GM21528 (cell line): Measurements from ENCODE around the gene CDK5RAP2.

Experiments
- ATAC-seq: cut with Tn5 transposase; IDR thresholded peaks from one replicate; pipeline ENCODE4 v1.9.1; 2021; ENCODE audit warnings: mild to moderate bottlenecking, moderate library complexity; ENCODE audit not compliant: unreplicated experiment, low FRiP score

Gene CDK5RAP2

GRCh38 chr9:120369608-120370220 lies 210.3 kb downstream of the CDK5RAP2 start:
- no peak for ATAC-seq

- ATAC-seq: no peak
Observed at GRCh38 chr9:120368799-120369198, 211.2 kb downstream of the CDK5RAP2 start.

GRCh38 chr9:120366644-120367019 lies 213.3 kb downstream of the CDK5RAP2 start:
- ATAC-seq: no peak

GRCh38 chr9:120365386-120365785 lies 214.6 kb downstream of the CDK5RAP2 start:
- no peak for ATAC-seq

GRCh38 chr9:120363697-120364096 lies 216.3 kb downstream of the CDK5RAP2 start:
- no peak for ATAC-seq

- ATAC-seq: no peak
Observed at GRCh38 chr9:120362446-120362845, 217.5 kb downstream of the CDK5RAP2 start.

DNA sequence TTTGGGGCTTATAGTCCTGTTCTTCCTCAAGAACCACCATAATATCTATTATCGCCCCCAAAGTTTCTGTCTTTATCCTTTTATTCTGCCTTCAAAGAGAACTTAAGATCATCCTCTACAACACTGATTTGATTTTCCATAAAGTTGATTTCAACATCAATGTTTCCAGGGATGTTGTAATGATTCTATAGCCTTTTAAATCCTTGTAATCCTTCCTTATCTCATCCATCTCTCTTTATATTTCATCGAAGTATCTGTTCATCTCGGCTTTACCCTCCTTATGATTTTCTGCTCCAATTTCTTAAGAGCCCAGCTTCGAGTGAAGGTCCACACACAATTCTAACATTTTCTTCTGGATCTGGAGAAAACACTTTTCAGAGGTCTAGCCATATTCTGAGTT lies 218.4 kb downstream of the CDK5RAP2 start:
- ATAC-seq: no peak

GRCh38 chr9:120360510-120360909 lies 219.5 kb downstream of the CDK5RAP2 start:
- no peak for ATAC-seq

DNA sequence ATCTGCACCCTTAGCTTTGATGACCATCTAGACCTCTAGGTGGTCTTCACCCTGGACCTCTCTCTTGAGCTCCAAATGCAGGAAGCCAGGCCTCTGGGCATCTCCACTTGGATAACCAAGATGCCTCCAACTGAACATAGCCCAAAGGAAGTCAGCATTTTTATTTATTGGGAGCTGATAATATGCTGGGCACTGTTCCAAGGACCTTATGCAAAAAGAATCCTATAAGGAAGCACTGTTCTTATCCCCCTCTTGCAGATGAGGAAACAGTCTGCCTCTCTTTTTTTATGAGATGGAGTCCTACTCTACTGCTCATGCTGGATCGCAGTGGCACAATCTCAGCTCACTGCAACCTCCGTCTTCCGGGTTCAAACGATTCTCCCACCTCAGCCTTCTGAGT lies 219.9 kb downstream of the CDK5RAP2 start:
- no peak for ATAC-seq

DNA sequence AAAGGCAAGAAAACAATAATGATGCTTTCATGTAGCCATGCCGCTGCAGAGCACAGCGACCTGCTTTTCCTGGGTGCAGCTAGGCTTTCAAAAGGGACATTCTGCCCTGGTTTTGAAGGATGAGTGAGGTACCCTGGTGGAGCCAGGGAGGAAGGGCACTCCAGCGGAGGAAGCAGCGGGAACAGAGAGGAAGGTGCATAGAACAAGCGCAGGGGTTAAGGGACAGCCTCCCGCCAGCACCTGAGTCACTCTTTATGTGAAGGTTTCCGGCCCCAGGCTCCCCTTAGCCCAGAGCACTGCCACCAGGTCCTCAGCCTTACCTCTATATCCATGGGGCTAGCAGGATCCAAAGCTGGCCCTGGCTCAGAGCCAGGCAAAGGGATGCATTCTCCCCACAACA lies 221.1 kb downstream of the CDK5RAP2 start:
- no peak for ATAC-seq

DNA sequence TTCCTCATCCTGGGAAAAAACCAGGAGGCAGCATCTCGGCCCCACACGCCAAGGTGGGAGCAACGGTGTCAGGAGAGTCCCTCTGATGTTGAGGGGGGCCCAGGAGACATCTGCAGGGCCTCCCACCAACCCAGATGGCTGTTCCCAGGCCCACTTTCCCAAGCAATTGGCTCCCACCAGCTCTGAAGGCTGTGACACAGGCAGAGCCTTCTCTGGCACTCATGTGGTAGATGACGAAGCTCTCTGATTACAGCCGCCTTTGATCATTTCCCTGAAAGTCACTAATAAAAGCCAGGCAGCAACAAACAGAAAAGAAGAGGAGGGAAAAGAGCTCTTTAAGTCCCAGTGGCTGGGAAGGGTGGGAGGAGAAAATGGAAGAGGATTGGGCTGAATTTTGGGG lies 226.5 kb downstream of the CDK5RAP2 start:
- no peak for ATAC-seq

DNA sequence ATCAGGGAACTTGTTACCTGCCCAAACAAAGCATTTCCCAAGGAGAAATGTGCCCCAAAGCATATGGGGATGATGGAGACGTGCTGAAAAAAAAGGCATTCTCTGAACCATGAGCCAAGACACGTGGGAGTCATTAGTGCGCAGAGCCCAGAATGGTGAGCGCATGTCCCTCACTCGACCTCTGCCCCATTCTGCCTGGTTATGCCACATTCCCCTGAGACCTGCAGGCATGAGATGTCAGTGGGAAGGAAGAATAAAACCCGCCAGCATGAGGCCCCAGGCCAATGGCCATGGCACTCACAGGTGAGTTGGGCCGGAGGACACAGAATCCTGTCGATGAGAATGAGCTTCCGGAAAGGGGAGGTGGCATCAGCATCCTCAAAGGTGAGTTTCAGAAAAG lies 228.9 kb downstream of the CDK5RAP2 start:
- no peak for ATAC-seq

GRCh38 chr9:120350596-120350995 lies 229.4 kb downstream of the CDK5RAP2 start:
- ATAC-seq: no peak

- ATAC-seq: no peak
Observed at GRCh38 chr9:120348951-120349429, 231.0 kb downstream of the CDK5RAP2 start.

DNA sequence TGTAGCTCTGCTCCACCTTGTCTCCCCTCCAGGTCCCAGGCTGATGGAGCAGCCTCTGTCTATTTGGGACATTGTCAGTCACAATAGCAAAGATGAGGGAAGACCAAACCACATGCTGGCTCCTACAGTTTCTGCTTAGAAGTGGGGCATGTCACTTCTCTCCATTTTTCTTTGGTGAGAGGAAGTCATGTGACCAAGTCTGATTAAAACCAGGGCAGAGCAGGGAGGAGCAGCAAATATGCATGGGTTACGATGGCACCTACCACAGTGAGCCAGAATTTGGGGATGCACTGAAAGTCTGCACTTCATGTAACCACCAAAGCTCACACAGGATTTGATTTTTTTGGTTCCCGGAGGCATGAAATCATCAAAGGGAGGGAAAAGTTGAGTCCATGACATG lies 234.6 kb downstream of the CDK5RAP2 start:
- no peak for ATAC-seq

DNA sequence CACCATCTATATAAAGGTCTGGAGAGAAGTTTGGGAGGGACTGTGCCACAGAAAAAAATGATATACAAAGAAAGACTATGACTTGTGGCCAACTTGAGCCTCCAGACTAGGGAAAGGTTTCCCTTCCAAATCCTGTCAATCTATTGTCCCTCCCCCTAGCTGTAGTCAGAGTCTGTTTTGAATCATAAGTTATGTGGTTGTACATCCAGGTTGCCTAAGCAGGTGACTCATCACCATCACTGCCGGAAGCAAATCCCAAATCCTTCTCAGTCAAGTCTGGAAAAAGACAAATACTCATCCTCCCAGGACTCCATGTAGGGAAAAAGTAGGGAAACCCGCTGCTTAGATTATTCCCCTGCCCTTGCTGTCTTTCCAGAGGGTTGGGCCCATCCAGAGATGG lies 235.7 kb downstream of the CDK5RAP2 start:
- ATAC-seq: no peak

DNA sequence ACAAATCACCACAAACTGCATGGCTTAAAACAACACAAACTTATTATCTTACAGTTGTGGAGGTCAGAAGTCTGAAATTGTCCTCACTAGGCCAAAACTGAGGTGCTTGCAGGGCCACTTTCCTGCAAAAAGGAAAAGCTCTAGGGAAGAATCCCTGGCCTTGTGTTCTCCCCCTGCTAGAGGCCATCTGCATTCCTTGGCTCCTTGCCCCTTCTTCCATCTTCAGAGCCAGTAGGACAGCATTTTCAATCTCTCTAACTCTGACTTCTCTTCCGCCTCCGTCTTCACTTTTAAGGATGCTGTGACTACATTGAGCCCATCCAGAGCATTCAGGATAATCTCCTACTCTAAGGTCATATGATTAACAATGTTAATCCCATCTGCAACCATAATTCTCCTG lies 236.6 kb downstream of the CDK5RAP2 start:
- ATAC-seq: no peak
